ENCODE results near the gene CCDC3.

DNA sequence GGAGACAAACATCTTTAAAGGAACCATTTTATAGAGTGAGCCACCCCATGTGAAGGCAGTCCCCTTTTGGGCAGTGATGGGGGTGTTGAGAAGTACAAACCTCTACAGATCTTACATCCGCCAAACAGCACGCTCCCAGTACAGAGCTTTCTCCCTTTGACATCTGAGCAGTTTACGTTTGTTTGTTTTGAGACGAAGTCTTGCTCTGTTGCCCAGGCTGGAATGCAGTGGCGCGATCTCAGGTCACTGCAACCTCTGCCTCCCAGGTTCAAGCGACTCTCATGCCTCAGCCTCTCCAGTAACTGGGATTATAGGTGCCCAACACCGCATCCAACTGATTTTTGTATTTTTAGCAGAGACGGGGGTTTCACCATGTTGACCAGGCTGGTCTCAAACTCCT, 128.9 kb downstream of the CCDC3 start:
- TF ChIP-seq EZH2 (IDR thresholded peaks at IDR 0.05; ENCODE audit: borderline replicate concordance, low read depth, low read length, poor library complexity, severe bottlenecking) = no peak
- TF ChIP-seq, protein P1, sequence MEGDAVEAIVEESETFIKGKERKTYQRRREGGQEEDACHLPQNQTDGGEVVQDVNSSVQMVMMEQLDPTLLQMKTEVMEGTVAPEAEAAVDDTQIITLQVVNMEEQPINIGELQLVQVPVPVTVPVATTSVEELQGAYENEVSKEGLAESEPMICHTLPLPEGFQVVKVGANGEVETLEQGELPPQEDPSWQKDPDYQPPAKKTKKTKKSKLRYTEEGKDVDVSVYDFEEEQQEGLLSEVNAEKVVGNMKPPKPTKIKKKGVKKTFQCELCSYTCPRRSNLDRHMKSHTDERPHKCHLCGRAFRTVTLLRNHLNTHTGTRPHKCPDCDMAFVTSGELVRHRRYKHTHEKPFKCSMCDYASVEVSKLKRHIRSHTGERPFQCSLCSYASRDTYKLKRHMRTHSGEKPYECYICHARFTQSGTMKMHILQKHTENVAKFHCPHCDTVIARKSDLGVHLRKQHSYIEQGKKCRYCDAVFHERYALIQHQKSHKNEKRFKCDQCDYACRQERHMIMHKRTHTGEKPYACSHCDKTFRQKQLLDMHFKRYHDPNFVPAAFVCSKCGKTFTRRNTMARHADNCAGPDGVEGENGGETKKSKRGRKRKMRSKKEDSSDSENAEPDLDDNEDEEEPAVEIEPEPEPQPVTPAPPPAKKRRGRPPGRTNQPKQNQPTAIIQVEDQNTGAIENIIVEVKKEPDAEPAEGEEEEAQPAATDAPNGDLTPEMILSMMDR (conservative IDR thresholded peaks at IDR 0.05; ENCODE audit: low read depth, low read length) = no peak
